DMS 273 (cell line): Measurements from ENCODE around the gene TRAF3.
A peak's percentile ranks its signal among the peaks of the same experiment; 100 is the strongest.

Experiments used
- DNase-seq: peaks from one replicate; lab custom pipeline; 2025; ENCODE audit not compliant: unreplicated experiment; lab: John Stamatoyannopoulos, UW

Gene TRAF3

DNA sequence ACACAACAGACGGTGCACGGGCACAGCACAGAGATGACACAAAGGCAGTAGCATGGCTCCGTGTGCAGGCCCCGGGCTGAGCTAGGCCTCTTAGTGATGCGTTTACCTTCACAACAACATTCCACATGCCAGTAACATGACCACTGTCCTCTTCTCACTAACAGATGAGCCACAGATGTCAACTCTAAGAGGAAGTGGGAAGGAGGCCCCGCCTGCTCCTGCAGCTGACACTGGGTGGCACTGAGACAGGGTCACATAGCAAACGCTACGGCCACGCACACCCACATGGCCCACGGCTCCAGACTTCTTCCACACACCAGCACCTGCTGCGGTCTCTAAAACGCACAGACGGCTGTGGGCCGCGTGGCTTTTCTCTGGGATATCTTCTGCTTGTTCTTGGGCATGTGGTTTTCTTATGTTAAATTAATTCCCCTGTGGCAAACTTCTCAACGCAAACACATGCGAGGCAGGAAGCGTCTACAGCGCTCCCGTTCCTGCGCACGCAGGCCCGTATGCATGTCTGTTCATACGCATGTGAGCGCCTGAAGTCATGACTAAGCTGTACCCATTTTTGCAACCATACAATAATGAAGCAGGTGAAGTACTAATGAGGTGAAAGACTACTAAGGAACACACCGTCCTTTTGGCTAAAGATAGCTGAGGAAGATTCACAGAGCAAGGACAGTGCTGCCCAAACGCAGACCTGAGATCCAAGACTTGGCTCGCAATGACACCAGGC lies 172.0 kb downstream of the TRAF3 start:
- peak; percentile 33 for DNase-seq

DNA sequence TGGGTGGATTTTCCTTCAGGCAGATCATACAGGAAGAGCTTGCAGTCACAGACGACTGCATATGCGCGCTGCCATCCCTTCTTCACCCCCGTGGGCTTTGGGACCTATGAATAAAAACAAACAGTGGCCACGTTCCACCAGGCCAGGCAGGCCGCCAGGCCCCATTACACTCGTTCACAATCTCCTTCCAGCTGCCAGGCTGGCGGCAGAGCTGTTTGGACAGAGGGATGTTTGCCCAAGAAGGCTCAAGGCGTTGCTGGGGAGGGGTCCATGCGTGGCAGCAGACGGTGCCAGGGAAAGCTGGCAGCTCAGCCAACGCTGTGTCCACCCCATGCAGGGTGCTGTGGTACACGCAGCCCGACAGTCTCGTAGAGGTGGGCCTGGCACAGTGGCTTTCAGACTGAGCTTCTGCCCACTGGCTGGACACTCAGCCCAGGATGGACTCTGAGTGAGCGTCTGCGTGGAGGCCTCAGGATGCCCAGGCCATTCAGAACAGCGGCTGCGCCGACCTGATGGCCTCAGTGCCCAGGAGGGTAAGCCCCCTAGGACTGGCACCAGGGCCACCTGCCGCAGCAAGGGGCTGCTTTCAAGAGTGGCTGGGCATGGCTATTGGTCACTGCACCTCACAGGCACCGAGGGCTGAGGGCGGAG lies 172.7 kb downstream of the TRAF3 start:
- peak; percentile 52 for DNase-seq

DNA sequence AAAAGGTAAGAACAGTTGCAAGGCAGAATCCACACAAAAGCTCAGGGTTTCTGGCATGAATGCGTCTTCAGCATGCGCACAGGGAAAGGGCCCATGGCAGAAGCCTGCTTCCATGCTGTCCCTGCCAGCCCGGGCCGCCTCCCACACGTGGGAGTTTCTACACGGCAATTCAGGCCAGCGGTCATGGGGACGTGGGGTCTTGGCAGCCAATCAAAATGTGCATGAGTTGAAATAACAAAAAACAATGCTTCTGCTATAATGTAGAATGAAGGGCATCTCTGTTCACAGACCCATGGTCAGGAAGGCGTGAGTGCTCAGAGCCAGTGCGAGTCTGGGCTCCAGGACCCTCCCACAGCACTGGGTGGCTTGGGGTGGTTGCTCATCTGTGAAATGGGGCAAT lies 173.8 kb downstream of the TRAF3 start:
- DNase-seq: no peak

GRCh38 chr14:102951799-102952198 lies 174.6 kb downstream of the TRAF3 start:
- DNase-seq: no peak

- DNase-seq: no peak
Observed at GRCh38 chr14:102952276-102952675, 175.0 kb downstream of the TRAF3 start.

- no peak for DNase-seq
Observed at GRCh38 chr14:102953100-102953499, 175.9 kb downstream of the TRAF3 start.

GRCh38 chr14:102954081-102954789 lies 177.0 kb downstream of the TRAF3 start:
- no peak for DNase-seq

DNA sequence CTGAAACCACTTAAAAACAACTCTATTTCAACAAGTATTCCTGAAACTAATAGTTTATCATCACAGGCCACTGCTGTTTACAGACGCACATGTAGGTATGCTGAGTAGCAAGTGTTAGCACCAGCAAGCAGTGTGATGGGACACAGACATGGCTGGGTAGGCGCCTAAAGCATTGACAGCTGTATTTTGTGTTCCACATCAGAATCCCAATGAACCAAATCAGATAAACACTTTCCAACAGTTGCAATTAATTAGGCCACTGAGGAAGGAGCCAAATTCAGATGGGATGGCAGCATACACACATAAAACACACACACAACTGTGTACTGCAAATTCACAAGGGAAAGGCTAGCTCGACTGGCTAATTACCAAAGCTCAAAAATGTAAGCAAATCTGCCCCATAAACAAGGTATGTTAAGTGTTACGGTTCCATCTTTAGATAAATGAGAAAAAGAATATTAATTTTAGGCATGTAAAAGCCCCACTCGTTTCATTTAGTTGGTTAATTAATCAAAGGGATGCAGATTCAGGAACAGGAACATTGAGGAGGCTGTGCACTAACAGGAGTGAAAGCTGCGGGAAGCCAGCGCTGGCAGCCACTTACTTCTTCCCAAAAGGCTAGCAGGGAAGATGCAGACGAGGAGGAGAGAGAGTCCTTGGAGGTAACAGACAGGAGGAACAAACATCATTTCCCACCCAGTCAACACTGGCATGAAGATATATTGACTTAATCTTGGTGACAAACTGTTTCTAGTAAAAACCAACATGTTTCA lies 178.6 kb downstream of the TRAF3 start:
- DNase-seq: no peak

- no peak for DNase-seq
Observed at GRCh38 chr14:102957222-102957621, 180.0 kb downstream of the TRAF3 start.

GRCh38 chr14:102958461-102958860 lies 181.2 kb downstream of the TRAF3 start:
- DNase-seq: no peak
